HepG2 (cell line): ENCODE measurements around the gene DDRGK1. TPM values are rescaled to one million over a fixed set of nuclear protein-coding genes. Genes with fewer than 3 reads are reported as not detected.

Experiments used
- AGO1 ChIP-seq: fragments of 200-400 bp; formaldehyde crosslinking; IDR thresholded peaks from 2 replicates; pipeline ENCODE4 v1.6.1; 2017; ENCODE audit warnings: mild to moderate bottlenecking, low read depth, low read length, moderate library complexity; ENCODE audit not compliant: poor library complexity, severe bottlenecking
- GTF2F1 ChIP-seq: fragments of 150-350 bp; IDR thresholded peaks from 2 replicates; pipeline ENCODE4 v1.6.1; 2014; ENCODE audit warnings: low read length
- HES4 ChIP-seq: sonication (generic); formaldehyde crosslinking; IDR thresholded peaks from 2 replicates; pipeline ENCODE4 v1.9.0; 2021; ENCODE audit warnings: mild to moderate bottlenecking, missing genetic modification reagents, borderline replicate concordance
- MEIS2 ChIP-seq: sonication (generic); formaldehyde crosslinking; IDR thresholded peaks from 2 replicates; pipeline ENCODE4 v1.9.0; 2021; ENCODE audit warnings: mild to moderate bottlenecking, missing genetic modification reagents
- TEAD3 ChIP-seq: optimal IDR thresholded peaks from 2 replicates; pipeline ENCODE3; 2016; ENCODE audit warnings: borderline replicate concordance
- U2AF2 ChIP-seq: fragments of 200-400 bp; formaldehyde crosslinking; IDR thresholded peaks from 2 replicates; pipeline ENCODE4 v1.6.1; 2017; ENCODE audit warnings: low read depth, mild to moderate bottlenecking, low read length
- ZEB1 ChIP-seq: IDR thresholded peaks from 2 replicates; pipeline ENCODE4 v1.6.1; 2012; ENCODE audit warnings: mild to moderate bottlenecking, low read depth, inconsistent platforms; ENCODE audit not compliant: insufficient replicate concordance
- ZNF17 ChIP-seq: sonication (generic); formaldehyde crosslinking; IDR thresholded peaks from 2 replicates; pipeline ENCODE4 v1.5.0; 2020; ENCODE audit warnings: mild to moderate bottlenecking, missing genetic modification reagents
- ZNF337 ChIP-seq: sonication (generic); formaldehyde crosslinking; IDR thresholded peaks from 2 replicates; pipeline ENCODE4 v1.5.1; 2020; ENCODE audit warnings: missing genetic modification reagents, low read depth, mild to moderate bottlenecking, borderline replicate concordance
- ZNF670 ChIP-seq: sonication (generic); formaldehyde crosslinking; IDR thresholded peaks from 2 replicates; pipeline ENCODE4 v1.8.0; 2022; ENCODE audit warnings: mild to moderate bottlenecking, missing genetic modification reagents, borderline replicate concordance
- ZNF674 ChIP-seq: sonication (generic); formaldehyde crosslinking; IDR thresholded peaks from 2 replicates; pipeline ENCODE4 v1.5.0; 2020; ENCODE audit warnings: low read depth, mild to moderate bottlenecking, missing genetic modification reagents
- ZNF781 ChIP-seq: sonication (generic); formaldehyde crosslinking; IDR thresholded peaks from 2 replicates; pipeline ENCODE4 v1.5.1; 2020; ENCODE audit warnings: borderline replicate concordance, mild to moderate bottlenecking, missing genetic modification reagents; ENCODE audit errors: not compliant biosample characterization
- ZNF790 ChIP-seq: sonication (generic); formaldehyde crosslinking; IDR thresholded peaks from 2 replicates; pipeline ENCODE4 v1.8.0; 2022; ENCODE audit warnings: missing genetic modification reagents, mild to moderate bottlenecking, borderline replicate concordance
- polyA plus RNA-seq, 8 experiments: library from polyadenylated mRNA; depleted of rRNA in 3 of 8; stranded (reverse) in 7 of 8; unstranded in 1 of 8; fragments of >200 nt; fragmentation: Illumina TruSeq in 4 of 8; extraction: Trizol in 4 of 8; gene quantifications; 2 replicates each; pipeline versions ENCODE4 v1.2.1 to v1.2.3, GENCODE V29; 2011 to 2016; ENCODE audit warnings: low read depth in 4 of 8, missing spikeins in 1 of 8, mixed read lengths in 1 of 8; ENCODE audit not compliant: insufficient read depth in 1 of 8
- total RNA-seq, 5 experiments: library from RNA; depleted of rRNA; stranded (reverse); fragments of >200 nt; fragmentation: Illumina TruSeq; extraction: Trizol; gene quantifications; 2 replicates each; pipeline ENCODE4 v1.2.3, GENCODE V29; 2016; ENCODE audit warnings: low read depth in 1 of 5
- TF ChIP-seq, protein P1 (sequence below): sonication (generic); formaldehyde crosslinking; IDR thresholded peaks from 2 replicates; pipeline ENCODE4 v1.4.0; 2020; ENCODE audit warnings: missing genetic modification reagents, borderline replicate concordance
- TF ChIP-seq, protein P2 (sequence below): sonication (generic); formaldehyde crosslinking; IDR thresholded peaks from 2 replicates; pipeline ENCODE4 v1.4.0; 2020; ENCODE audit warnings: missing genetic modification reagents
- TF ChIP-seq, protein P3 (sequence below): sonication (generic); formaldehyde crosslinking; IDR thresholded peaks from 2 replicates; pipeline ENCODE4 v1.8.0; 2022; ENCODE audit warnings: mild to moderate bottlenecking, missing genetic modification reagents; ENCODE audit not compliant: insufficient replicate concordance

Gene DDRGK1
- total and polyA plus RNA-seq, 2 of the 13 experiments (the other 11 are each of a cell fraction or from before 2014, with no cell fraction given), result 96.7 to 149 TPM

DNA sequence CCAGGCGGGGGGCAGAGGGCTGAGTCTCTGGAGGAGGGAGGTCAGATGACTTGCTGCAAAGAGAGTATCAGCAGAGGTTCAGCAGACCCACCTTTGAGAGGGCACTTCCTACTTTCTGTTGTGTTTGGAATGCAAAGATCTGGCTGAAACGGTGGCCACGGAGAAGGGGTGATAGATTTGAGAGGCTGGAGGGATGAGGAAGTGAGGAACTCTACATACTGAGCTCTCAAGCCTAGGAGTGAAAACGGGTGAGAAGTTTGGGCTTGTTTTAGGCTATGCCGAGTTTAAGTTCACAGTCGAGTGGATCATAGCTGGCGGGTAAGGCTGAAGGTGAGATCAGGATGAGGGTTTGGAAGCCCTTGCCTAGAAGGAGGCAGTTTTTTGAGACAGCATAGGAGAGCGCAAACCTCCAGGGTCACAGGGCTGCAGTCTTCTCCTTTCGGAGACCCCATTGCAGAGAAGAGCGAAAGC is 4.3 kb upstream of the DDRGK1 start (continued):
- TF ChIP-seq U2AF2 (no peak), MEIS2 (CRISPR knock-in tag) (peak; percentile 6; the same call in 1 of the 2 replicates), ZNF17 (CRISPR knock-in tag) (no peak), ZNF790 (CRISPR knock-in tag) (peak; percentile 80; the same call in 1 of the 2 replicates), ZNF781 (CRISPR knock-in tag) (peak; percentile 23), ZNF670 (no peak), ZNF337 (CRISPR knock-in tag) (no peak), HES4 (CRISPR knock-in tag) (peak; percentile 40; the same call in 1 of the 2 replicates), AGO1 (no peak), GTF2F1 (no peak), ZEB1 (no peak), TEAD3 (CRISPR knock-in tag) (no peak), ZNF674 (CRISPR knock-in tag) (no peak)
- TF ChIP-seq, protein P1, sequence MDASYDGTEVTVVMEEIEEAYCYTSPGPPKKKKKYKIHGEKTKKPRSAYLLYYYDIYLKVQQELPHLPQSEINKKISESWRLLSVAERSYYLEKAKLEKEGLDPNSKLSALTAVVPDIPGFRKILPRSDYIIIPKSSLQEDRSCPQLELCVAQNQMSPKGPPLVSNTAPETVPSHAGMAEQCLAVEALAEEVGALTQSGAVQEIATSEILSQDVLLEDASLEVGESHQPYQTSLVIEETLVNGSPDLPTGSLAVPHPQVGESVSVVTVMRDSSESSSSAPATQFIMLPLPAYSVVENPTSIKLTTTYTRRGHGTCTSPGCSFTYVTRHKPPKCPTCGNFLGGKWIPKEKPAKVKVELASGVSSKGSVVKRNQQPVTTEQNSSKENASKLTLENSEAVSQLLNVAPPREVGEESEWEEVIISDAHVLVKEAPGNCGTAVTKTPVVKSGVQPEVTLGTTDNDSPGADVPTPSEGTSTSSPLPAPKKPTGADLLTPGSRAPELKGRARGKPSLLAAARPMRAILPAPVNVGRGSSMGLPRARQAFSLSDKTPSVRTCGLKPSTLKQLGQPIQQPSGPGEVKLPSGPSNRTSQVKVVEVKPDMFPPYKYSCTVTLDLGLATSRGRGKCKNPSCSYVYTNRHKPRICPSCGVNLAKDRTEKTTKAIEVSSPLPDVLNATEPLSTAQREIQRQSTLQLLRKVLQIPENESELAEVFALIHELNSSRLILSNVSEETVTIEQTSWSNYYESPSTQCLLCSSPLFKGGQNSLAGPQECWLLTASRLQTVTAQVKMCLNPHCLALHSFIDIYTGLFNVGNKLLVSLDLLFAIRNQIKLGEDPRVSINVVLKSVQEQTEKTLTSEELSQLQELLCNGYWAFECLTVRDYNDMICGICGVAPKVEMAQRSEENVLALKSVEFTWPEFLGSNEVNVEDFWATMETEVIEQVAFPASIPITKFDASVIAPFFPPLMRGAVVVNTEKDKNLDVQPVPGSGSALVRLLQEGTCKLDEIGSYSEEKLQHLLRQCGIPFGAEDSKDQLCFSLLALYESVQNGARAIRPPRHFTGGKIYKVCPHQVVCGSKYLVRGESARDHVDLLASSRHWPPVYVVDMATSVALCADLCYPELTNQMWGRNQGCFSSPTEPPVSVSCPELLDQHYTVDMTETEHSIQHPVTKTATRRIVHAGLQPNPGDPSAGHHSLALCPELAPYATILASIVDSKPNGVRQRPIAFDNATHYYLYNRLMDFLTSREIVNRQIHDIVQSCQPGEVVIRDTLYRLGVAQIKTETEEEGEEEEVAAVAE, result no peak
- TF ChIP-seq, protein P2, sequence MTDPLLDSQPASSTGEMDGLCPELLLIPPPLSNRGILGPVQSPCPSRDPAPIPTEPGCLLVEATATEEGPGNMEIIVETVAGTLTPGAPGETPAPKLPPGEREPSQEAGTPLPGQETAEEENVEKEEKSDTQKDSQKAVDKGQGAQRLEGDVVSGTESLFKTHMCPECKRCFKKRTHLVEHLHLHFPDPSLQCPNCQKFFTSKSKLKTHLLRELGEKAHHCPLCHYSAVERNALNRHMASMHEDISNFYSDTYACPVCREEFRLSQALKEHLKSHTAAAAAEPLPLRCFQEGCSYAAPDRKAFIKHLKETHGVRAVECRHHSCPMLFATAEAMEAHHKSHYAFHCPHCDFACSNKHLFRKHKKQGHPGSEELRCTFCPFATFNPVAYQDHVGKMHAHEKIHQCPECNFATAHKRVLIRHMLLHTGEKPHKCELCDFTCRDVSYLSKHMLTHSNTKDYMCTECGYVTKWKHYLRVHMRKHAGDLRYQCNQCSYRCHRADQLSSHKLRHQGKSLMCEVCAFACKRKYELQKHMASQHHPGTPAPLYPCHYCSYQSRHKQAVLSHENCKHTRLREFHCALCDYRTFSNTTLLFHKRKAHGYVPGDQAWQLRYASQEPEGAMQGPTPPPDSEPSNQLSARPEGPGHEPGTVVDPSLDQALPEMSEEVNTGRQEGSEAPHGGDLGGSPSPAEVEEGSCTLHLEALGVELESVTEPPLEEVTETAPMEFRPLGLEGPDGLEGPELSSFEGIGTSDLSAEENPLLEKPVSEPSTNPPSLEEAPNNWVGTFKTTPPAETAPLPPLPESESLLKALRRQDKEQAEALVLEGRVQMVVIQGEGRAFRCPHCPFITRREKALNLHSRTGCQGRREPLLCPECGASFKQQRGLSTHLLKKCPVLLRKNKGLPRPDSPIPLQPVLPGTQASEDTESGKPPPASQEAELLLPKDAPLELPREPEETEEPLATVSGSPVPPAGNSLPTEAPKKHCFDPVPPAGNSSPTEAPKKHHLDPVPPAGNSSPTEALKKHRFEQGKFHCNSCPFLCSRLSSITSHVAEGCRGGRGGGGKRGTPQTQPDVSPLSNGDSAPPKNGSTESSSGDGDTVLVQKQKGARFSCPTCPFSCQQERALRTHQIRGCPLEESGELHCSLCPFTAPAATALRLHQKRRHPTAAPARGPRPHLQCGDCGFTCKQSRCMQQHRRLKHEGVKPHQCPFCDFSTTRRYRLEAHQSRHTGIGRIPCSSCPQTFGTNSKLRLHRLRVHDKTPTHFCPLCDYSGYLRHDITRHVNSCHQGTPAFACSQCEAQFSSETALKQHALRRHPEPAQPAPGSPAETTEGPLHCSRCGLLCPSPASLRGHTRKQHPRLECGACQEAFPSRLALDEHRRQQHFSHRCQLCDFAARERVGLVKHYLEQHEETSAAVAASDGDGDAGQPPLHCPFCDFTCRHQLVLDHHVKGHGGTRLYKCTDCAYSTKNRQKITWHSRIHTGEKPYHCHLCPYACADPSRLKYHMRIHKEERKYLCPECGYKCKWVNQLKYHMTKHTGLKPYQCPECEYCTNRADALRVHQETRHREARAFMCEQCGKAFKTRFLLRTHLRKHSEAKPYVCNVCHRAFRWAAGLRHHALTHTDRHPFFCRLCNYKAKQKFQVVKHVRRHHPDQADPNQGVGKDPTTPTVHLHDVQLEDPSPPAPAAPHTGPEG (CRISPR knock-in tag), result no peak
- TF ChIP-seq, protein P3, sequence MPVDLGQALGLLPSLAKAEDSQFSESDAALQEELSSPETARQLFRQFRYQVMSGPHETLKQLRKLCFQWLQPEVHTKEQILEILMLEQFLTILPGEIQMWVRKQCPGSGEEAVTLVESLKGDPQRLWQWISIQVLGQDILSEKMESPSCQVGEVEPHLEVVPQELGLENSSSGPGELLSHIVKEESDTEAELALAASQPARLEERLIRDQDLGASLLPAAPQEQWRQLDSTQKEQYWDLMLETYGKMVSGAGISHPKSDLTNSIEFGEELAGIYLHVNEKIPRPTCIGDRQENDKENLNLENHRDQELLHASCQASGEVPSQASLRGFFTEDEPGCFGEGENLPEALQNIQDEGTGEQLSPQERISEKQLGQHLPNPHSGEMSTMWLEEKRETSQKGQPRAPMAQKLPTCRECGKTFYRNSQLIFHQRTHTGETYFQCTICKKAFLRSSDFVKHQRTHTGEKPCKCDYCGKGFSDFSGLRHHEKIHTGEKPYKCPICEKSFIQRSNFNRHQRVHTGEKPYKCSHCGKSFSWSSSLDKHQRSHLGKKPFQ (CRISPR knock-in tag), result peak; percentile 28
